HEK293 (cell line): Measurements from ENCODE around the gene BMPR2.
"Not testable (repeated sequence)": the region's sequence is repeated elsewhere in the genome, so short reads cannot be mapped to it uniquely, and the experiment has no call there.

Source experiments
- CTCF ChIP-seq: fragments of 450-650 bp; formaldehyde crosslinking; IDR thresholded peaks from 2 replicates; pipeline ENCODE4 v1.5.1; 2016; ENCODE audit warnings: missing biosample characterization, missing genetic modification characterization
- PRDM4 ChIP-seq: fragments of 450-650 bp; formaldehyde crosslinking; IDR thresholded peaks from 2 replicates; pipeline ENCODE4 v1.5.1; 2017; ENCODE audit warnings: missing biosample characterization, missing genetic modification characterization
- PRDM6 ChIP-seq: fragments of 450-650 bp; formaldehyde crosslinking; IDR thresholded peaks from 2 replicates; pipeline ENCODE4 v1.5.1; 2017; ENCODE audit warnings: missing biosample characterization, missing genetic modification characterization
- TCF7L2 ChIP-seq: IDR thresholded peaks from 2 replicates; pipeline ENCODE4 v1.6.1; 2011; ENCODE audit warnings: low read depth, mild to moderate bottlenecking, inconsistent platforms, low read length, moderate library complexity, borderline replicate concordance
- ZNF157 ChIP-seq: fragments of 450-650 bp; formaldehyde crosslinking; IDR thresholded peaks from 2 replicates; pipeline ENCODE4 v1.5.1; 2016; ENCODE audit warnings: missing biosample characterization, missing genetic modification characterization
- ZNF2 ChIP-seq: fragments of 450-650 bp; formaldehyde crosslinking; IDR thresholded peaks from 2 replicates; pipeline ENCODE4 v1.5.1; 2016; ENCODE audit warnings: missing biosample characterization, missing genetic modification characterization
- ZNF488 ChIP-seq: fragments of 450-650 bp; formaldehyde crosslinking; IDR thresholded peaks from 2 replicates; pipeline ENCODE4 v1.5.1; 2016; ENCODE audit warnings: missing biosample characterization, missing genetic modification characterization
- ZNF629 ChIP-seq: fragments of 450-650 bp; formaldehyde crosslinking; IDR thresholded peaks from 2 replicates; pipeline ENCODE4 v1.5.1; 2017; ENCODE audit warnings: missing biosample characterization, missing genetic modification characterization
- ZNF776 ChIP-seq: fragments of 450-650 bp; formaldehyde crosslinking; IDR thresholded peaks from 2 replicates; pipeline ENCODE4 v1.5.0; 2017; ENCODE audit warnings: missing biosample characterization, missing genetic modification characterization, borderline replicate concordance
- ZNF792 ChIP-seq: fragments of 450-650 bp; formaldehyde crosslinking; IDR thresholded peaks from 2 replicates; pipeline ENCODE4 v1.5.1; 2016; ENCODE audit warnings: missing biosample characterization, missing genetic modification characterization
- TF ChIP-seq, protein P1 (sequence below): fragments of 450-650 bp; formaldehyde crosslinking; IDR thresholded peaks from 2 replicates; pipeline ENCODE4 v1.5.1; 2016; ENCODE audit warnings: missing biosample characterization, missing genetic modification characterization
- TF ChIP-seq, protein P2 (sequence below): fragments of 450-650 bp; formaldehyde crosslinking; IDR thresholded peaks from 2 replicates; pipeline ENCODE4 v1.5.1; 2016; ENCODE audit warnings: missing biosample characterization, missing genetic modification characterization, low read depth

DNA sequence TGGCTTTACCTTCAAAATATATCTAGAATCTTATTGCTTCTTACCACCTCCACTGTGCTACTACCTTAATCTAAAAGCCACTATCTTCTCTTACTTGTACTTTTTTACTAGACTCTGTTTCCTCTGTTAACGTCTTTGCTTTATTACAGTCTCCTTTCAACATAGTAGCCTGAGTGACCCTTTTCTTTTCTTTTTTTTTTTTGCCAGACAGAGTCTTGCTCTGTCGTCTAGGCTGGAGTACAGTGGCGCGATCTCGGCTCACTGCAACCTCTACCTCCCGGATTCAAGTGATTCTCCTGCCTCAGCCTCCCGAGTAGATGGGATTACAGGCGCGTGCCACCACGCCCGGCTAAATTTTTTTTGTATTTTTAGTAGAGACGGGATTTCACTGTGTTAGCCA is 10.4 kb downstream of the BMPR2 start:
- TF ChIP-seq ZNF776; CTCF (tag by site-specific recombination); ZNF157 (tag by site-specific recombination); ZNF792 (tag by site-specific recombination); ZNF488; ZNF629 (tag by site-specific recombination); PRDM4; PRDM6 (tag by site-specific recombination); ZNF2; TCF7L2: not testable (repeated sequence)
- TF ChIP-seq, protein P1, sequence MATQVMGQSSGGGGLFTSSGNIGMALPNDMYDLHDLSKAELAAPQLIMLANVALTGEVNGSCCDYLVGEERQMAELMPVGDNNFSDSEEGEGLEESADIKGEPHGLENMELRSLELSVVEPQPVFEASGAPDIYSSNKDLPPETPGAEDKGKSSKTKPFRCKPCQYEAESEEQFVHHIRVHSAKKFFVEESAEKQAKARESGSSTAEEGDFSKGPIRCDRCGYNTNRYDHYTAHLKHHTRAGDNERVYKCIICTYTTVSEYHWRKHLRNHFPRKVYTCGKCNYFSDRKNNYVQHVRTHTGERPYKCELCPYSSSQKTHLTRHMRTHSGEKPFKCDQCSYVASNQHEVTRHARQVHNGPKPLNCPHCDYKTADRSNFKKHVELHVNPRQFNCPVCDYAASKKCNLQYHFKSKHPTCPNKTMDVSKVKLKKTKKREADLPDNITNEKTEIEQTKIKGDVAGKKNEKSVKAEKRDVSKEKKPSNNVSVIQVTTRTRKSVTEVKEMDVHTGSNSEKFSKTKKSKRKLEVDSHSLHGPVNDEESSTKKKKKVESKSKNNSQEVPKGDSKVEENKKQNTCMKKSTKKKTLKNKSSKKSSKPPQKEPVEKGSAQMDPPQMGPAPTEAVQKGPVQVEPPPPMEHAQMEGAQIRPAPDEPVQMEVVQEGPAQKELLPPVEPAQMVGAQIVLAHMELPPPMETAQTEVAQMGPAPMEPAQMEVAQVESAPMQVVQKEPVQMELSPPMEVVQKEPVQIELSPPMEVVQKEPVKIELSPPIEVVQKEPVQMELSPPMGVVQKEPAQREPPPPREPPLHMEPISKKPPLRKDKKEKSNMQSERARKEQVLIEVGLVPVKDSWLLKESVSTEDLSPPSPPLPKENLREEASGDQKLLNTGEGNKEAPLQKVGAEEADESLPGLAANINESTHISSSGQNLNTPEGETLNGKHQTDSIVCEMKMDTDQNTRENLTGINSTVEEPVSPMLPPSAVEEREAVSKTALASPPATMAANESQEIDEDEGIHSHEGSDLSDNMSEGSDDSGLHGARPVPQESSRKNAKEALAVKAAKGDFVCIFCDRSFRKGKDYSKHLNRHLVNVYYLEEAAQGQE (tag by site-specific recombination), result not testable (repeated sequence)
- TF ChIP-seq, protein P2, sequence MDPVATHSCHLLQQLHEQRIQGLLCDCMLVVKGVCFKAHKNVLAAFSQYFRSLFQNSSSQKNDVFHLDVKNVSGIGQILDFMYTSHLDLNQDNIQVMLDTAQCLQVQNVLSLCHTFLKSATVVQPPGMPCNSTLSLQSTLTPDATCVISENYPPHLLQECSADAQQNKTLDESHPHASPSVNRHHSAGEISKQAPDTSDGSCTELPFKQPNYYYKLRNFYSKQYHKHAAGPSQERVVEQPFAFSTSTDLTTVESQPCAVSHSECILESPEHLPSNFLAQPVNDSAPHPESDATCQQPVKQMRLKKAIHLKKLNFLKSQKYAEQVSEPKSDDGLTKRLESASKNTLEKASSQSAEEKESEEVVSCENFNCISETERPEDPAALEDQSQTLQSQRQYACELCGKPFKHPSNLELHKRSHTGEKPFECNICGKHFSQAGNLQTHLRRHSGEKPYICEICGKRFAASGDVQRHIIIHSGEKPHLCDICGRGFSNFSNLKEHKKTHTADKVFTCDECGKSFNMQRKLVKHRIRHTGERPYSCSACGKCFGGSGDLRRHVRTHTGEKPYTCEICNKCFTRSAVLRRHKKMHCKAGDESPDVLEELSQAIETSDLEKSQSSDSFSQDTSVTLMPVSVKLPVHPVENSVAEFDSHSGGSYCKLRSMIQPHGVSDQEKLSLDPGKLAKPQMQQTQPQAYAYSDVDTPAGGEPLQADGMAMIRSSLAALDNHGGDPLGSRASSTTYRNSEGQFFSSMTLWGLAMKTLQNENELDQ (tag by site-specific recombination), result not testable (repeated sequence)
